ENCODE results near the gene RWDD1.

Gene RWDD1, protein sequence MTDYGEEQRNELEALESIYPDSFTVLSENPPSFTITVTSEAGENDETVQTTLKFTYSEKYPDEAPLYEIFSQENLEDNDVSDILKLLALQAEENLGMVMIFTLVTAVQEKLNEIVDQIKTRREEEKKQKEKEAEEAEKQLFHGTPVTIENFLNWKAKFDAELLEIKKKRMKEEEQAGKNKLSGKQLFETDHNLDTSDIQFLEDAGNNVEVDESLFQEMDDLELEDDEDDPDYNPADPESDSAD

DNA sequence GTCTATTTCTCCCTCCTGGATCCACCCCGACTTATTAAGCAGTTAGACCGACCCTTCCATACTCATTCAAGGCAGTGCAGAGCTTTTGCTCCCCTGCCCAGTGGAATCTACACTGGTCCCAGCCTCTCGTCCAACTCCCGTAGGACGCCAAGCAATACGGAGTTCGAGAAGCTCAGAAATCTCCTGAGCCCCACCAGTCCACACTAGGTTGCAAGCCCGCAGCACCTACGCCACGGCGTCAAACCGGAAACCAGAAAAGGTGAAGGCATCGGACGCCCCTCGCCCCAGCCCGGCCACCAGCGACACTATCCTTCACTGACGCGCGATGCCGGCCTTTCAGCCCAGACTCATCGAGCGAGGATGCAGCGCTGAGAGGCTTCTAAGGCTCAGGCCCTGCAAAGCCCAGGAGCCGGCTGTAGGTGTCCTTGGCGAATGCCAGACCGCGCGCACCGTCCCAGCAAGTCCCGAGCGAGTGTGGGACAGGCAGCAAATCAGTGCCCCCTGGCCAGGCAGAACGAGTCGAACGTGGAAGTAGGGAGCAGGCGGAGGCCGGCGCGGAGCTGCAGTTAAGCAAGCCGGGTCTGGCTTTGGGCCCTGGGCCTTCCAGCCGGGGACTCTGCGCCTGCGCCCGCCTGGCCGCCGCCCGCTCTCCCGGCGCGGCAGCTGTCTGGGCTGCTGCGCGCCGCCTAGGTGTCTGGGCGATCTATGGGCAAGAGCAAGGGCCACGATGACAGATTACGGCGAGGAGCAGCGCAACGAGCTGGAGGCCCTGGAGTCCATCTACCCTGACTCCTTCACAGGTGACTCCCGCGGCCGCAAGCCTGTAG lies at the start of gene RWDD1:
Gene RWDD1, plus strand, starts transcription at position 649 of the 827 bp plus-strand sequence. Its CDS starts 79 bp downstream, at position 728.
- DNase-seq (ENCODE audit: low spot score) = peak; percentile 93

DNA sequence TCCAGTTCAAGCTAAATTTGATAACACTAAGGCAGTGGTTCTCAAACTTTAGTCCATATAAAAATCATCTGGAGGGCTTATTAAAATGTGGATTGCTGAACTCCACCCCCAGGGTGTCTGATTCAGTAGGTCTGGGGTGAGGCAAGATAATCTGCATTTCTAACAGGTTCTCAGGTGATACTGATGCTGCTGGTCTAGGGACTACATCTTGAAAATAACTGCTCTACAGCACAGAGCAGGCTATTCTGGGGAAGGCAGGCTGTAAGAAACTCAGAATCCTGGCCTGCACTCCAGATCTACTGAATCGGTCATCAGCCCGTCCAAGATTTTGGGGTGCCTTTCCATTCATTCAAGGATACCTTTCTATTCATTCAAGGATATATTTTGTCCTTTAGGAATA lies 48.4 kb upstream of the RWDD1 start:
- DNase-seq (ENCODE audit: low spot score) = no peak

DNA sequence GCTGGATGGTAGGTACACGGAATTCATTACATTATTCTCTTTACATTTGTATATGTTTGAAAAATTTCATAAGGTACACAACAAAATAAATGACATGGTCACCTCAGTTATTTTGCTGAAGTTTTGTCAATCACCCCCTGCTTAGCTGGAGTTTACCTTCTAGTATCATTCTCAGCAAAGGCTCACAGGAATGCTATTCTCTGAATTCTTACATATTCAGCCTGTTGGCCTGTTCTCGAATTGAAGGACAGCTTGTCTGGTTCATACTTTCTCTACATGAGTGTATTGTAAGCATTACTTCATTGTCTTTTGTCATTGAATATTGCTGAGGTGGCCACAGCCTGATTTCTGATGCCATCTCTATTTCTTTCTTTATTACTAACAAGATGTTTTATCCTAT lies 47.1 kb upstream of the RWDD1 start:
- no peak for DNase-seq (ENCODE audit: low spot score)

DNA sequence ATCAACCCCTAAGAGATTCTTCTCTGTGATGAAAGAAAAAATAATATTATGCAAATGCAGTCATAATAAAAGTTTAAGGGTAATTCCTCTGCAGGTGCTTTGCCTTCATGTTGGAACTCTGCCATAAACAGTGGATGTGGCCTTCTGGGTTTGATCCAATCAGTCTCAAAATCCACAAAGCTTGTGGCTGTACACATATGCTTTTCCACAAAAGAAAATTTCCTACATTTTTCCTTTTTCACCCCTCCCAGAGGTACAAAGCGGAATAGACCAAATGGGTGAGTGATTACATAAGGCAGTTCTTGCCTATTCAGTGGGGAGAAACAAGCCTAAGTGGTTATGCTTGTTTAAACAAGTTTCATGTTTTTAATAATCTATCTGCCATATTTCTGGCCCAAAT lies 43.2 kb upstream of the RWDD1 start:
- no peak for DNase-seq (ENCODE audit: low spot score)

DNA sequence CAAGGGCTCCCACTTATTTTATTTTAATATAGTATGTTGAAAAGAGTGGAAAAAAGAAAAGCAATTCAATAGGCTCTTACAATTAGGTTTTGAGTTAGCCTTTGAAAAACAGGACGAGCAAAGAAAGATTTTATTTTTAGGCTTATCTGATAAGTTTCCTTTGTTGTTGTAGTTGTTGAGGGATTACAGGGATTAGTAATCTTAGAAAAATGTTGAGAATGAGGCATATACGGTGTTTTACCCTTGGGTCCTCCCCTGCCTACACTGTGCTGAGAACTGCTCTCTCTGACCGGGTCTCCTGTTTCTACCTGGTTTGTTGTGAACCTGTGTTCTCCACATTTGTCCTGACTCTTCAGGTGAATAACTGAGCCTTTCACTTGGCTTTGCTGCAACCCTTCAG lies 42.5 kb upstream of the RWDD1 start:
- no peak for DNase-seq (ENCODE audit: low spot score)

DNA sequence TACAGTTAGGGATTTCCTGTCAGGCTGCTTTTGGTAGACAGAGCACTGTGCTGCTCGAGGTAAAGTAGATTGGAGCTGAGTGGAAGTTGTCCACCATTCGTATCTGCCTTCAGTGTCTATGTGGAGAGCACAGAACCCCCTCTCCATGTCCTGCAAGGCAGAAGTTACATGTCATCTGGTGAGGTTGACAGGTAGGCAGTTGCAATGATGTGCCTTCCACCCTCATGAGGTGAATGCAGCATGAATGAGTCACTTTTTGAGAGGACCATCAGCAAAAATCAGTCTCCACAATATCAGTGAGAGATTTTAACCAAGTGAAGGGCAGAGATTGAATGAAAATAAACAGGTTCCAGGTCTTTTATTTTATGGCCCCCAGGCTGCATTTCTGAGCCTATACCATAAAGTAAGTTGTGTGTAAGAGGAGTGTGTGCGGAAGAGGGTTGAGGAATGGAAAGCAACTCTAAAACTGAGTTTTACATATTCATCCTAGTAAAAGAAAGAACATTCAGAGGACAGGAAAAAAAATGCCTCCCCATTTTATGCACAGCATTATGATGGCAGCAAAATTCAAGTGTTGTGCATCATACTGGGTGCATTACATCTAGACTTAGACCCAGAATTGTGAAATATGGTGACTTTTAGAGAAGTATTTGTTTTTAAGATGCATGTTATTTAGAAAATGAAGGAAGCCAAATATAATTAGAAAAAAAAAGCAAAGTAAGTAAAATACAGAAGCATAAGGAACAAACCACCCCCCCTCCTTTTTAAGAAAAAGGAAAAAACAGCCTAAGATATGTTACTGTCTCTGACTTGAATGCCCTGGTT lies 41.6 kb upstream of the RWDD1 start:
- no peak for DNase-seq (ENCODE audit: low spot score)

DNA sequence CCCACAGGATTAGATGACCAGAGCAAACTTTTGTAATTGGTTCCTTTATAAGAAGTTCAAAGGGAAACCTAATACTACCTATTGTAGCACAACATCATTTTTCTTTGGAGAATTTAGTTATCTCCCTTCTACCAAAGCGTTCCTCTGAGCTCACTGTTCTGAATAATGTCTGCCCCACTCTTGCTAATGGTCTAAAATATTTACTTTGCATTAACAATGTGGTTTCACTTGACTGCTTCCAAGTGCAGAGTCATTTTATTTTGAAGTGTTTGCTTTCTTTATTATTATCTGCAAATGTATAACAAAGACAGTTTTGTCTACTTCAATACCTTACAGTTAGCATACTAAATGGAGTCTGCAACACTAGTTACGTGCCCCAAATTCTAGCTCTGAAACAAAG lies 40.9 kb upstream of the RWDD1 start:
- DNase-seq (ENCODE audit: low spot score) = no peak

DNA sequence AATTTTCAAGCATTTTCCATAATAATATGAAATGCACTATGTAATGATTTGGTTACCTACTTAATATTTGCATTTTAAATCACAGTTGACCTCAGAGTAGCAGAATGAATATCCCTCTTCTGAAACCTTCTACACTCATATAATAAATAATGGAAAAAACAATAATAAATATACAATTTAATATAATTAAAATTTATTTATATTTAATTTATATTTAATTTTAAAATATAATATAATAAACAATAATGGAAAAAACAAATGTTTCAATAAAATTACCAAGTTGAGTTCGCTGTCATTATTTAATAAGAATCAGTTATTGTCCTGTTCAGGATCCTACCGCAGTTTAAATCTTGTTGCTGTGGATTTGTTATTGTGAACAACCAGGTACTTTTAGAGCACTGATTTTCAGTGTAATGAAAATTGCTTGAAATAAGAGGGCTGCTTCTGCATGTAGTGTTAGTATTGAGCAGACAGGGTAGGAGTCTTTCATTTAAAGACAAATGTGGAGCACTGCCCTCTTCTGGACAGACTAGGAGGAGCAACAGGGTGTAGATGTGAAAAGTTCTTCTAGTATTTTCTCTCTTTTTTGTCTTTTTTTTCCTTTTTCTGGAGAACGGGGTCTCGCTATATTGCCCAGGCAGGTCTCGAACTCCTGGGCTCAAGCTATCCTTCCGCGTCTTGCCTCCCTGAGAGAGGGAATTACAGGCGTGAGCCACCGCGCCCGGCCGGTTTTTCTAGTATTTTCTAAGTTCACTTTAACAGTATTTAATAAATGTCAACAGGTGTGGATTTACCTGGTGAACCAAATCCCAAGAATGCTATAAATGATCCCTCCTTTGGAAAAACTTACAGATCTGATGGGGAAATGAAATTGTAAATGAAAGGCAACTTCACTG lies 39.4 kb upstream of the RWDD1 start:
- DNase-seq (ENCODE audit: low spot score) = peak; percentile 36

DNA sequence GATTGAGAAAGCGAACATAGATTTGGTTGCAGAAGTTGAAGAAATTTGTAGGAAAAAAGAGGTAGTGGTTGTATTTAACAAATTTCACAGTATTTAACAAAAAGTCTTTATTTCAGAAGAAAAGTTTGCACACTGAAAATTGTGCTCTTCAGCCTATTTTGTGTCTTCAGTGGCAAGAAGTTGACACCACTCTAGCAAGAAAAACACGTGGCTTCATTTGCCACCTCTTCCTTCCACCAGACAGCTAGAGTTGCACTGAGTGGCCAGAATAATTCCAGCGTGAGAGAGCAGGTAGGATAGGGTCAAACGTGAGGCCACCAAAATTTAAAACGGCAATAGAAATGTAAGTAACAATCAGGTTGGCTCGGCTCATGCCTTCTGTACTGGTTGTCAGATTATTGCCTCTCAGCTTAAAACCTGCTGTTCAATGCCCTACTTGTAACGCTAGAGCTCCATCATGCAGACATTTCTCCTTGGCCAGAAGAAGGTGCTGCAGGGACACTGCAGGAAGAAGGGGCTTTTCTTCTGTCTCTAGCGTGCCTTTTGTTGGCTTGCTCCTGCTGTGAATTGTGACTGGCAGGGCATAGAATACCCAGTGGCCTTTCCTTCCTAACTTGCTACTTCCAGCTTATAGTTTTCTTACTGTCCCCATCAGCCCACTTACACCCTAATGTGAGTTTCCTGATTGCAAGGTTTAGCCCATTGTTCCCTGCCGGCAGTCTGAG lies 37.9 kb upstream of the RWDD1 start:
- no peak for DNase-seq (ENCODE audit: low spot score)

DNA sequence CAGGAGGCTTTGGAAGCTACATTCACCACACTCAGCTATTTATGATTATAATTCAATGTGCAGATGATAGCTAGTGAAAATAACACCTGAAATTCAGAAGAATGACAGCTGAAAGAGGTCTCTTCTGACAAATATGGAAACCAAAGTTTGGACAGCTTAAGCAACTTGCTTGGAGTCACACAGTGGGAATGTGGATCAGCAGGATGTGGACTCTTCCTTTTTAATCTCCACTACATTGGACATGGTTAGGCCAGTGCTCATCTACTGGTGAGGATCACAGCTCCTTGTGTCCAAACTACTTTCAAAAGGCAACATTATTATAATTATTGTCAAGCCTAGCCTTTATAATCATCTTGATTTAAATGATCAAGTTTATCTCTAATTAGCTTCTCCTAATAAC lies 36.2 kb upstream of the RWDD1 start:
- DNase-seq (ENCODE audit: low spot score) = no peak

DNA sequence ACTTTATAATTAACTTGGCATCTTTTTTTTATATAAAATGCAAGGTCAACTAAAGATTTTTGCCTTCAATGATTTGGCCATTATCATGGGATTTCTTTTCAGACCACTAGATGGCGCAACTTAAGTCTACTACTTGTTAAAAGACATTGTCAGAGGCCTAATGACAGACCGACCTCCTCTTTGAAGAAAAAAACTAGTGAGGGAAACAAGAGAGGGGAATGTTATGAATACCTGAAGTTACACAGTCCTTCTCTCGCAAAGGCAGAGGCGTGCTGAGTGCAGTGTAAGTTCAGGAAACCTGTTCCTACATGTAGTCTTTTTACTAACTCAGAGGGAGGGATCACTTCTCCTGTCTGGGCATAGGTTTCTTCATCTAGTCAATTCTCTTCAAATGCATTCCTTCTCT lies 35.1 kb upstream of the RWDD1 start:
- DNase-seq (ENCODE audit: low spot score) = peak; percentile 34

DNA sequence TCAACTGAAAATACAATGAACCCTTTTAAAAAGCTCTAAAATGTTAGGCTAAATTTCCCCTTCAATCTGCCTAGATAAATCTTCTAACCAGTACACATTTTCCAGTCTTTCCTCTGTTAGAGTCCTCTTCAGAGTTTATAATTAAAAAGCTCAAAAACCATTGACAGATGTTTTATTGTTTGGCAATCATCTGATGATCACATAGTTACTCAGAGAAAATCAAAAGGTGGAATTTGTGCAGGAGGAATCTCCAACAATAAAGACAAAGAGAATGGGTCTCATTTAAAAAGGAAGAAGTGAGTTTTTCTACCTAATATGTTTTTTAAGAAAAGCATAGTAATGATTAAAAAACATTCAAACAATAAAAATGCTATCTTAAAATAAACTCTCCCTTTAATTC lies 28.9 kb upstream of the RWDD1 start:
- DNase-seq (ENCODE audit: low spot score) = no peak

DNA sequence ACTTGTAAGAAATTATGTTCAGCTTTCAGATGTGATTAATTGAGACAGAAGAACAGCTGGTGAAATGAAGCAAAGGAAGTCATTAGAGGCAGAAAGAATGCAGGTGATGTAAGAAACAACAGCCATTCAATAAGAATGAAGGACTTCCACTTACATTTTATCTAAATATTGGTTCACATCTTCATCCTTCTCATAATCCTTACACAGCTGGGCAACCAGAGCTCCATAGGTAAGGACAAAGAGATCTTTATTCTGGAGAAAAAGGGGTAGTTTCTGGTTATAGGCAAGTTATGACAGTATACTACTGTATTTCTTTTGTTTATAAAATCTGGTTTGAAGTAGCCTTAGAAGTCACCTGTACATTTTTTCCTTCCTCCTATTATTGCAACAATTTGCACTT lies 28.2 kb upstream of the RWDD1 start:
- DNase-seq (ENCODE audit: low spot score) = no peak

DNA sequence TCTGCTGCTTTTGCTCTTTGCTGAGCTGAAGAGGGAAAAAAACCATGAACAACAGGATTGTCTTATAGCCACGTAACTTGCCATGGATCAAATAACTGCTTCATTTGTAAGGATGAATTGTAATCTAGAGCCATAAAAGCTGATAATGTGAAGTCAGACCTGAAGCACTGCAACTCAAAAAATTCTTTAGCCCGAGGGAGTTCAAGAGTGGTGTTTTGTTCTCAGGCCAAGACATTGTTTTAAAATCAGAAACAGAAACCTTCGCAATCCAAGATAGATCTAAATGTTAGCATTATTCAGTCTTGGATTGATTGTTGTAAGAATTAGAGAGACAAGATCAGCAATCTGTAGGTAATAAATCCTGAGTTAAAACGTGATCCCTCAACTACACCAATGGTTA lies 25.7 kb upstream of the RWDD1 start, which contains the start of gene TRAPPC3L:
Gene TRAPPC3L, minus strand, starts transcription at position 34 of the 400 bp plus-strand sequence. CDS start 170 bp downstream, outside the sequence.
- no peak for DNase-seq (ENCODE audit: low spot score)

DNA sequence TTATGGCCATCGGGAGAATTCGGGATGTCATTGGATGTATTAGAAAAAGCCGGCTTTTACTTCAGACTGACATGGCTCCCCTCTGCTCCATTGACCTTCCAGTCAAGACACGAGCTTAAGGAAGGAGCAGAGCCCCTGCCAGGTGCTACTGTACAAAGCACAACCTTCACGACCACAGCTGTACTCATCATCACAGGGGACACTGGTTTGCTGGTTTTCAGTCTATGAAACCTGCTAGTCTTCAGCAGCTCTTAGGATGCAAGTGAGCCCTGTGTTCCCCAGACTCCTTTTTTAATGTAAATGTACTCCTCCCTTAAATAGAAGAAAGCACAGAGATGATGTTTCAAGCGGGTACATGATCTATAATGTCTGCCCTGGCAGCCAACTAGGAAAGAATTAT lies 23.9 kb upstream of the RWDD1 start:
- no peak for DNase-seq (ENCODE audit: low spot score)

DNA sequence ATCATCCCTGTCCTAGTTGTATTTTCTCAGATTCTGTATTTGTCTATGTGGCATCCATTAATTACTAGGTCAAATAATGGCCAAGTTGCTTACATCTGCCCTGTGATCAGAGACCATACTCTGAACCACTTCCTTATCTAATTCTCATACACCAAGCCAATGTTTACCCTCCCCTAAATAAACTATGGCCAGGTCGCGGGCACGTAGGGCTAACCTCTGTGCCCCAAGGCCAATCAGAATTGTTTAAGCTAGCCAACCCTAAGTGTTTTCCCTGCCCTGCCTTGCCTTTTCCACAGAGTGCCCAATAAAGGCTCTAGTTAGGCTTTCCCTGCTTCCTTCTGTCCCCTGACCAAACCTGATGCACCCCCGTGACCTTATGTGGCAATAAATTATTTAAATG lies 20.5 kb upstream of the RWDD1 start:
- DNase-seq (ENCODE audit: low spot score) = peak; percentile 30

DNA sequence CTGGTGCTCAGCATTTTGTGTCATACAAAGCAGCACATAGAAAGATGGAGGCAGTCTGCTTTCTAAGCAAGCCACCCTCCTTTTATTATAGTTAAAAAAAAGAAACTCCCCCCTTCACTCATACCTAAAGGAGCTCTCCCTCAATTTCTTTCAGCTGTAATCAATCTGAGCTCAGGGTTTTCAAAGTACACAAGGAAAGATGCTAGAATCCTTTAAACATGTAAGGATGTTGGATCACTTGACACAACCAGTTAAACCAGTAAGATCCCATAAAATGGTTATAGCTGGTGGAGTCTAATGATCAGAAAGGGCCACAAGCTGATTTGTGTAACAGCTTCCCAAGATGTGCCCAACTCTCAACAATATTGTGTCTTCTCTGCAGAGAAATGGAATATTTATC lies 17.9 kb upstream of the RWDD1 start, which contains the start of gene CALHM4:
Gene CALHM4, plus strand, starts transcription at position 301 of the 400 bp plus-strand sequence. Its CDS starts 43 bp downstream, at position 344.
- DNase-seq (ENCODE audit: low spot score) = no peak

DNA sequence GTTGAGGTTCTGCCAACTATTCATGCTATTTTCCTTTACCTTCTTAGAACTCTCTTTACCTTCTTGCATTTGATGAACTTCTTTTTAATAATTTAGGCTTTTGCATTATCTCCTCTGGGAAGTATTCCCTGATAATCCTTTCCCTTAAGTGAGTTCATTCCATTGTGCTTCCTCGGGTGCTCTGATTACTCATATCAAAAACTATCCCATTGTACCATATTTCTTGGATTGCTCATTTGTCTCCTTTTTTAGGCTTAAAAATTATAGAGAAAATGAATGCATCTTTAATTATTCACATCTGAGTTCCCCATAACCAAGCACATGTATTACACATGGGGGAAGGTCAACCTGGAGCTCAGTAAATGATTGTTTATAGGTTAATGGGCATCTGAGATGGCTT lies 15.2 kb upstream of the RWDD1 start:
- DNase-seq (ENCODE audit: low spot score) = no peak

DNA sequence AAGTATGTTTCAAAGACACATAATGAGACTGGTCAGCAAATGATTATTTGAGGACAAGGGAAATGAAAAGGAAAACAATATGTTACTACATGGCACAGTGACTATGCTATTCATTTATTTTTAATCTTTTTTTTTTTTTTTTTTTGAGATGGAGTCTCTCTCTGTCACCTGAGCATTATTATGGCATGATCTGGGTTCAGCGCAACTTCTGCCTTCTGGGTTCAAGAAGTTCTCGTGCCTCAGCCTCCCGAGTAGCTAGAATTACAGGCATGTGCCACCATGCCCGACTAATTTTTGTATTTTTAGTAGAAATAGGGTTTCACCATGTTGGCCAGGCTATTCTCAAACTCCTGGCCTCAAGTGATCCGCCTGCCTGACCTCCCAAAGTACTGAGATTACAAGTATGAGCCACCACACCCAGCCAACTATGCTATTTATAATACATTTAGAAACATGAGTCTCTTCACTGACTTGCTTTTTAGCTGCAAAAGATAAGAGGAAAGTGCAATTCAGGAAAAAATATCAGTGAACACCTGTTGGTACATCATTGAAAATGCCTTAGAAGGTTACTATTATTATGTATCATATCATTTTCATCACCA lies 14.4 kb upstream of the RWDD1 start:
- no peak for DNase-seq (ENCODE audit: low spot score)

DNA sequence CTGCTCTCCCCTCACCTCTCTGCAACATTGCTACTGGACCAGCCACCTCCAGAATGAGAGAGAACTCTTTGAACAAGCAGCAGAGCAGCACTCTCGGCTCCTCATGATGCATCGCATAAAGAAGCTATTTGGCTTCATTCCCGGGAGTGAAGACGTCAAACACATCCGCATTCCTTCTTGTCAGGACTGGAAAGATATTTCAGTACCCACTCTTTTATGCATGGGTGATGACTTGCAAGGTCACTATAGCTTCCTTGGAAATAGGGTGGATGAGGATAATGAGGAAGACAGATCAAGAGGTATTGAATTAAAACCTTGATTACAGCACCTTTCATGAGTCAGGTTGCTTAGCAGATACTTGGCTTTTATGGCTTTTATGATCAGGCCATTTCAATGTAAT lies 13.4 kb upstream of the RWDD1 start:
- no peak for DNase-seq (ENCODE audit: low spot score)

All from HuH-7 (cell line).